ENCODE results near the gene AGR3. TPM values are rescaled to one million over a fixed set of nuclear protein-coding genes. Genes with fewer than 3 reads are reported as not detected.
"Not testable (repeated sequence)": the region's sequence is repeated elsewhere in the genome, so short reads cannot be mapped to it uniquely, and the experiment has no call there.

AGR3 gene
- polyA plus RNA-seq, 1 donor, result not detected

DNA sequence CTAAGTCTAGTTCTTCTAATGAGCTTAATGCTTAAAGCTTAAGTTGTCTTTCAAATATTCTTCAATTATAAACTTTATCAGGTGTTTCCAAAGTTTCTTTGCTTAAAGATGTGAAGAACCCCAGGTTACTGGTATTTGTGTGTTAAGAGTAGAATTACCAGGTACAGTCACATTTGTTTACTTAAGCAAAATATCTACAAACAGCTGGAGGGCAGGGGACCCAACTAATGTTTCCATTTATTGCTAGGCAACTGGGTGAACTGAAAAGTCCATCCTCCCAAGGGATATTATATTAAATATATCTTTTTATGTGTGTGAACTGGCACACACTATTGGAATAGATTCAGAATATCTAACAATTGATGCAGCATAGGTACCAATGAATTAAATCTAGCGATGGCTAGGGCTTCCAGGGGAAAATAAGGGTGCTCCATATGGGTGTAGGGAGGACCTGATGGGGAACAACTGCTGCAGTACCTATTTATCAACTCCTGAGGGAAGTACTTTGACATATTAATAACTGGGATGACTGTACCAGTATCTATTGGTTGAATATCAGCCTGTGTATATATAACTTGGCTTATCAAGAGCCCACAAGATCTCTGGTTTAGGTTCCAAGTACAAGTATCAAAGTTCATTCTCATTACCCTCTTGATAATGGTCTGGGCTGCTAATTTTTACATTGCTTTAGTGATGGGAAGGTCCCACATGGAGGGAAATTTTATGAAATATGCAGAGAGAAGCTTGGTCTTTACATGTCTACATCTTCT lies 10.3 kb upstream of the AGR3 start:
- DNase-seq (ENCODE audit: low read depth), result no peak

DNA sequence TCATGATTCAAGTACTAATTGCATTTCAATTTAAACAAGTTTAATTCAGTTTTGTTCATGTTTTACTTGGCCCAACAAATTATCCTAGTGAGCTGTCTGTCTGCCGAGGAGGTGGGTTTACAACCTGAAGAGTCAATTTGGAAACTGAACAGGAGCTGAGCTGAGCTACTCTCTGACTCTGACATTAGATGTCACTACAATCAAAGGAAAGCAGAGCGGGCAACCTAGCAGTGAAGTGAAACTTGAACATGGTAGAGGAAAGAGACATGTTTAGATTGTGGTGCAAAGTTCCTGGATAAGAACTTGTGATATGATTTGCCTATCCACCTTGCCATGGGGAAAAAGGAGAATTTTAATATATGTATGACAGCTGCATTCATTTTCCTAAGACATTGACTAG lies 9.6 kb upstream of the AGR3 start:
- DNase-seq (ENCODE audit: low read depth), result no peak

DNA sequence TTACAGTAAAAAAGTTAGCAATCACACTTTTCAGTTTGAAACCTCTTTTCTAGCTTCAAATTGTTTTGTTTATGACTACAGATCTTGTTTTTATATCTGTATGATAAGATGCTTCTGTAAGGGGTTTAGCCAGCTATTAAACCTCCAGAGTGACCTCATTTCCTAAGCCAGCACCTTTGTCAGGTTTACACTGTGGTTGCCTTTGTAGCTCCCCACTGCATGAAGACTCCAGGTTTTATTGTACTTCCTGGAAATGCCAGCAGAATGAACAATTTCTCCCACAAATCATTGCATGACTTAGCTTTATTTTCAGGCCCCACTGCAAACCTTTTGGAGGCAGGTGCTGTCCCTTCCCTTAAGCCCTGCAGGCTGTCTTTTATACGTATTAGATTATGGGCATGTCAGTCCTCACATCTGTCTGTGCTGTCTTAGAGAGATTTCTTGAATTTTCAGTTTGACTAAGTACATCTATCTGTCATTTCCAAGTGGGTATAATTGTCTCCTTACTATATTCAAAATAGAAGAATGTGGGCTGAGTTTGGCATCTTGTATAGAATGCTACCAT lies 8.2 kb upstream of the AGR3 start:
- no peak for DNase-seq (ENCODE audit: low read depth)

DNA sequence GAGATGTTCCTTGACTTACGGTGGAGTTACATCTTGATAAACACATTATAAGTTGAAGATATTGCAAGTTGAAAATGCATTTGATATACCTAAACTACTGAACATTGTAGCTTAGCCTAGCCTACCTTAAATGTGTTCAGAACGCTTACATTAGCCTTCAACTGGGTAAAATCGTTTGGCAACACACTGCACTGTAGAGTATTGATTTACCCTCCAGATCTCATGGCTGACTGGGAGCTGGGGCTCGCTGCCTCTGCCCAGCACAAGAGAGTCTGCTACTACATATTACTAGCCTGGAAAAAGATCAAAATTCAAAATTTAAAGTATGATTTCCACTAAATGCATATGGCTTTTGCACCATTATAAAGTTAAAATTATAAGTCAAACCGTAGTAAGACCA lies 7.5 kb upstream of the AGR3 start:
- DNase-seq (ENCODE audit: low read depth), result no peak

DNA sequence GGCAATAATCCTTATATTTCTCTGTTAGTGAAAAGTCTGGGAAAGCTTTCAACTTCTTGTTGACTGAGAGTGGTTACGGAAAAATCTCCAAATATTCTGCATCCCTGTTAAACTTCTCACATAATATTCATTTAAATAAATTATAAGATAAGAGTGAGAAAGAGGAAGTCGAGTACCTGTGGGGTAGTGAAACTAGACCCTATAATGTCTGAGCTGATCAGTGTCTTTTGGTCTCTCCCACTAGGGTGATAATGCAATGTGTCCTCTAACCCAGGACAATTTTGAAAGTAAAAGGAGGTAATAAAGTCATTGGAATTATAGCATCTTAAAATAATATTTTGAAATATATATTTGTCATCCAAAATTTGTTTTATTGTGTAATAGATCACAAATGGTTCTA lies 2.1 kb upstream of the AGR3 start:
- DNase-seq (ENCODE audit: low read depth), result no peak

DNA sequence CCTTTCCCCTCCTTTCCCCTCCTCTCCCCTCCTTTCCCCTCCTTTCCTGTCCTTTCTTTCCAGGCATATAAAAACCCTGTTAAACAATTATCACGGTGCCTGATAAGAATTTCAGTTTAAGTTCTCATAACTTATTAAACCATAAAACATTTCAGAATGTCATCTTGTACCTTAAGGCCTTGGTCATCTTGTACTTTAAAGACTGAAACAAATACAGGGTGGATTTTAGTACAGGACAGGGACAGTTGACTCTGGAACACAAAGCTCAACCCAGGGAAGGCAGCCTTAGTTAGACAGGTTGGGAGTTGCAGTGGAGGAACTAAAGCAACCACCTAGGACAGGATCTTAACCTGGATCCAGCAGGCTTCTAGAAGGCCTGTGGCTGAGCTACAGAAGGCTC lies 1.2 kb downstream of the AGR3 start:
- DNase-seq (ENCODE audit: low read depth), result no peak

DNA sequence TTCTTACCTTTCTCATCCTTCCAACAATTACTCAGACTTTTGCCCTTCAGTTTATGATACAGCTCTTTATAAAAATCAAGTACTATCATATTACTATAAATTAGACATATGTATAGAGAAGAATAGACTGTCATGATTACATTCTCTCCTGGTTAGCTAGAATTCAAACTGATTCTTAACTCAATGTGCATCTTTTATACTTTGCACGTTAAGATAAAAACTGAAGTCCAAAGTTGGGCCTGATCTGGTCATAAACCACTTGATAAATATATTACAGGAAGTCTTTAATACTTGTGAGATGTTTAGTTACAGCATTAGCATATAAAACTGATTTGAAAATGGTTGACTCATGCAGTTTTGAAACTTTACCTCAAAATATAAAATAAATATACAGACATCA lies 2.6 kb downstream of the AGR3 start:
- no peak for DNase-seq (ENCODE audit: low read depth)

DNA sequence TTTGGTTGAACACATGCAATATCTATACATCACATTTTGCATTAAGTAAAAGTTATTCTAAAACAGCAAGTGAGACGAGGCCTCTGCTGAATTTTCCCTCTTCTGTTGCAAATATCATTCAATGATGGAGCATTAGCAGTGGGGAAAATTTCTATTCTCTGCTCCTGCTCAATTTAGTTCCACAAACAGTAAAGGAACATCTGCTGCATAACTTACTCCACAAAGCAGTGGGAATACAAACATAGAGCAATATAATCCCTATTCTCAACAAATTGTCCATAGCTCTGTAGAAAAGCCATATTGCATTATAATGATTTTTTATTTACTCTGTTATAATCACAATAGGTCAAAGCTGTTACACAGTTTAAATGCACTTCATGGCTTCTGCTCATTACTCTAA lies 5.9 kb downstream of the AGR3 start:
- no peak for DNase-seq (ENCODE audit: low read depth)

DNA sequence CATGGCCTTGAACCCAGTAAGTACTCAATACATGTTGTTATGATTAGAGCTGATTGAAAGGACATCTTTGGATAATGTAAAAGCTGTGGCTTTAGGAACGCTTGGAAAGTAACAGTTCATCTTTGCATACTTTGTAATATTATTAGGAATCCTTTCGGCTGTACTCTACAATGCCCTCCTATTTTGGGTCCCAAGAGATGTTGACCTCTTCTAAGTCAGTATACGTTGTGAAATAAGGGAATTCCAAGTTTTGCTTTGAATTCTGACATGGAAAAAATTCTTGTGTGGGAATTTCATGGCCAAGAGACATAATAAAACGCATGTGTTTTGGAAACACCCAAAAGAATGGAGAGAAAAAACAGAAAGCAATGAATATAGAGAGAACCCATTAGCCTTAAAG lies 7.7 kb downstream of the AGR3 start:
- no peak for DNase-seq (ENCODE audit: low read depth)

DNA sequence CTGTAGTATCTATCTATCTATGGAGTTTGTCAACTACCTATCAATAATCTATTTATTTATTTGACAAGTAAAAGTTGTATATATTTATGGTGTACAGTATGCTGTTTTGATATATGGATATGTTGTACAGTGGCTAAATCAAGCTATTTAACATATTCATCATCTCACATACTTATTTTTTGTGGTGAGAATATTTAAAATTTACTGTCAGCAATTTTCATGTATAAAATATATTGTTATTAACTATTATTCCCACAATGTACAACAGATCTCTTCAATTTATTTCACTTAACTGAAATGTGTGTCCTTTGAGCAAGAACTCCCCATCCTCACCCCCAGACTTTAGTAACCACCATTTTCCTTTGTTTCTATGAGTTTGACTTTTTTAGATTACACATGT lies 14.5 kb downstream of the AGR3 start:
- DNase-seq (ENCODE audit: low read depth), result no peak

DNA sequence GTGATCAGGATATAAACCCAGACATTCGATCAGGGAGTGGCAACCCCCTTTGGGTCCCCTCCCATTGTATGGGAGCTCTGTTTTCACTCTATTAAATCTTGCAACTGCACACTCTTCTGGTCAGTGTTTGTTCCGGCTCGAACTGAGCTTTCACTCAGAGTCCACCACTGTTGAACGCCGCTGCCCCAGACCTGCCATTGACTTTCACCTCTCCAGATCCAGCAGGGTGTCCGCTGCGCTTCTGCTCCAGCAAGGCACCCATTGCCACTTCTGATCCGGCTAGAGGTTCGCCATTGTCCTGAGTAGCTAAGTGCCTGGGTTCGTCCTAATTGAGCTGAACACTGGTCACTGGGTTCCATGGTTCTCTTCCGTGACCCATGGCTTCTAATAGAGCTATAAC lies 28.6 kb downstream of the AGR3 start:
- not testable (repeated sequence) for DNase-seq (ENCODE audit: low read depth)

DNA sequence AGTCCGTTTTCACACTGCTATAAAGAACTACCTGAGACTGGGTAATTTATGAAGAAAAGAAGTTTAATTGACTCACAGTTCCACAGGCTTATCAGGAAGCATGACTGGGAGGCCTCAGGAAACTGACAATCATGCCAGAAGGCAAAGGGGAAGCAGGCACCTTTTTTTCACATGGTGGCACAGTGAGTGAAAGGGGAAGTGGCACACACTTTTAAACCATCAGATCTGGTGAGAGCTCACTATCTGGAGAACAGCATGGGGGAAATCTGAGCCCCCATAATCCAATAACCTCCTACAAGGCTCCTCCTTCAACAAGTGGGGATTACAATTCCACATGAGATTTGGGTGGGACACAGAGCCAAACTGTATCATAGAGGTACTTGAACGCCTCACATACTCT lies 30.0 kb downstream of the AGR3 start:
- DNase-seq (ENCODE audit: low read depth), result no peak

DNA sequence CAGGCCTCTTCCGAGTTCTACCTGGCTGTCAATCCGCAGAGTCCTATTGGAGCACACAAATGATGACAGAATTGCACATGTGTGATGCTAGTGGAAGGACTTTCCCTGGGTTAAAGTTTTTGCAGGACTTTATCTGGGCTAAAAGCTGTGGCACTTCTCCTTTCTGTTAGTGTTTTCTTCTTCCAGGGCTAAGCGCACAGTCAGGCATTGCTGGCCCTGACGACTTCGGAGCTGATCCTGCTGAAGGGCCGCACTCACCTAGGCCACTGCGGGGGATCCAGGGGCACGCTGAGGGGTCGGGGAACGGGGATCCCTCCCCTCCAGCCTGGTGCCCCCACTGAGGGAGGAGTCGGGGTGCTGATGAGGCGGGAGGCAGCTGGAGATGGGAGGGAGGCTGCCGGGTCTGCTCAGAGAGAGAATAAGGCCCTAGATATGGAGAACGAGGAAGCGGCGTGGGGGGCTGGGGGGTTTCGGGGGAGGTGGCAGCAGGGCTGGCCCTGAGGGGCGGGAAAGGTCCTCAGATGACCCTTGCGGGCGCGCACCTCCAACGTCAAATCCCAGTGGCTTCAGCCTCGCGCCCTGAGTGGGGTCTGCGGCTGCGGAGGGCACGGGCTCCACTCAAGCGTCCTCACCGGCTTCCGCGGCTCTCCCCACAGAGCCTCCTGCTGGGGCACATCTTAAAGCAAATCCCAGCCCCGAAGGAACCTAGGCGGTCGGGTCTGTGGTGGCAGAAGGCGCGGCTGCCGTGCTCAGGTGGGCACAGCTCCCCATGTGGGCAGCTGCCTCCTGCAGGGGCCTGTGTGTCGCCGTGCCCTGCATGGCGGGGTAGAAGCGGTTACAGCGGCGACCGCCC lies 30.9 kb downstream of the AGR3 start:
- no peak for DNase-seq (ENCODE audit: low read depth)

DNA sequence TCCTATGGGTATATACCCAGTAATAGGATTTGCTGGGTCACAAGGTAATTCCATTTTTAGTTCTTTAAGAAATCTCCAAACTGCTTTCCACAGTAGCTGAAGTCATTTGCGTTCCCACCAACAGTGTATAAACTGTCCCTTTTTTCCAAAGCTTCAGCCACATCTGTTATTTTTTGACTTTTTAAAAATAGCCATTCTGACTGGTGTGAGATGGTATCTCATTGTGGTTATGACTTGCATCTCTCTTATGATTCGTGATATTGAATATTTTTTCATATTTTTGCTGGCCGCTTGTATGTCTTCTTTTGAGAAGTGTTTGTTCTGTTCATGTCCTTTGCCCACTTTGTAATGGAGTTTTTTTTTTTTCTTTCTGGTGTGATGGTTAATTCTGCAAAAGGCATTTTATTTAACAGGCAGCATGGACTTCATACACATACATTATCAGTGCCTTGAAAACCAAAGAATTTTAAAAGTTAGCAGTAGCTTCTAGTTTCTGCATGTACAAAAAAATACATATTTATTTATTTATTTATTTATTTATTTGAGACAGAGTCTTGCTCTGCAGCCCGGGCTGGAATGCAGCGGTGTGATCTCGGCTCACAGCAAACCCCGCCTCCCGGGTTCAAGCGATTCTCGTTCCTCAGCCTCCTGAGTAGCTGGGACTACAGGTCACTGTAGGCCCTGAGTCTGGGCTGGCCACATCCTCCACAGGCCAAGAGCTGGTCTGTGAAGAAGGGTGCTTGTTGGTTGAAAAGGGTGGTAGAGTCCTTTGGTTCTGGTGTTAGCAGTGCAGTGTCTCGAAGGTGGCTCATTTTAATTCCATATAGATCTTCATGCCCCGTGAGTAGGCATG lies 32.3 kb downstream of the AGR3 start:
- DNase-seq (ENCODE audit: low read depth), result no peak

DNA sequence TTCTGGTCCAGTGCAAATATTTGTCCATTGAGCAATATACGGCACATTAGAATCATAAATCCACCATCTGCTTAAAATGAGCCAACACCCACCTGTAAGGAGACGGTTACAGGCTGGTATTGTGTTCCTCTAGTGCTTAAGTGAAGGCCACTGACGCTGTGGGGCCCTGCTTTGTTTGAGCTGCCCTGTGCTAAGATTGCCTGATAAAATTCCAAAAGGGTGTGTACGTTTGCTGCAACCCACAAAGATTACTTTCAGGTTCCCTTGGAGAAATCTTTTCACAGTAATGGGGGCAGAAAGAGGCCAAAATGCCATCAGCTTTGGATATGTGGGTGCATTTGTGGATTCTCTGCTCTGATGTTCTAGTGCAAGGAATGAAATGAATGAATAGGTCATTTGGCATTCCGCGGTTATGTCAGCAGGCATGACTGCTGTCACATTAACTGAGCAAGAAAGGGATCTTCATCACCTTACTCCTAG lies 34.4 kb downstream of the AGR3 start:
- no peak for DNase-seq (ENCODE audit: low read depth)

DNA sequence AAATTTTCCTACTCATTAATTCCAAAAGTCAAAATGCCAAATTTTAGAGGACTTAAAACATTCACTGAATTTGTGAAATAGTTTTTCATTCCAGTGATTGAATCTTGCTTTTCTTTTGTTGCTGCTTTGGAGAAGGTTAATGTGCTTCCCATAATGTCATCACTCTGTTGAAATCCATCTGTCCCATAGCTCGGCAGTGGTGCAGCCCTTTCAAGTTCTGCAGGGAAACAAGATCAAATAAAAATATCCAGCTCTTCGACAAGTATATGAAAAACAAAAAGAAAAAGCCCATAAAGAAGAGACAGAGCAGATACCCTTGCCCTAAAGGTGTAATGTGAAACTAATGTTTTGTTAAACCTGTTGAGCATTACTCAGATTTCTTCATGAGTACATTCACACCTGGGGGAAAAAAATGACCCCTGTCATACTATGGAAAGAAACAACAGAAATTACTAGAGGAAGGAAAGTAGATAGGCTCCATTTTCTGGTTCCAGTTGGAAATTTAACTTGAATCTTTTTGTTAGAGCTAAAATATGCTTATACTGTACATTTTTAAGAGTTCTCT lies 35.1 kb downstream of the AGR3 start:
- no peak for DNase-seq (ENCODE audit: low read depth)

DNA sequence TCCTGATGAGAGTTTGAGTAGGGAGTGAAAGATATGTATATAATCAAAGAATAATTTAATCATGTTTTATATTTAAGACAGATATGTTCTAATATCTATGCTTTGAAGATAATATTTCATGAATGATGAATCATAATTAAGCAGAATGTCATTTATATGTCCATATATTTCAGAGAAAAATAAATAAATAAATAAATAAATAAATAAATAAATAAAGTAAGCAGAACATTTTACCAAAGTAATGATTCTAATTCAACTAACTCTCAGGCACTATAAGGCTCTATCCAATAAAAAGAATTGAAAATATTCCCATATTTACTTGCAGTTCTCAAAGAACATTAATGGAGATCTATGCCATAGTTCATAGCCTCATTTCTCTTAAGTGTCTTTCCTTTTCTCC lies 36.0 kb downstream of the AGR3 start:
- DNase-seq (ENCODE audit: low read depth), result no peak

DNA sequence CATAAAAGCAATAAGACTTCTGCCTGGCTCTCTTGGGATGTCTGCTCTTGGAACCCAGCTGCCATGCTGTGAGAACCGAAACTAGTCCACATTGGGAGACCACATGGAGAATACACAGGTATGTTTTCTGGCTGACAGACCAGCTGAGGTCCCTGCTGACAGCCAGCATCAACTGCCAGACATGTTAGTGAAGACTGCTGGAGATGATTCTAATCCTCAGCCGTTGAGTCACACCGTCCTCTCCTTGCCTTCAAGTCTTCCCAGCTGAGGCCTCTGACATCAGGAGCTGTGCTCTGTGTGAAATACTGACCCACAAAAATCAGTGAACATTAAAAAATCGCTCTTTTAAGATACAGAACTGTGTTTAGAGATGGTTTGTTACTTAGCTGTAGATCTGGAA lies 40.1 kb downstream of the AGR3 start:
- no peak for DNase-seq (ENCODE audit: low read depth)

DNA sequence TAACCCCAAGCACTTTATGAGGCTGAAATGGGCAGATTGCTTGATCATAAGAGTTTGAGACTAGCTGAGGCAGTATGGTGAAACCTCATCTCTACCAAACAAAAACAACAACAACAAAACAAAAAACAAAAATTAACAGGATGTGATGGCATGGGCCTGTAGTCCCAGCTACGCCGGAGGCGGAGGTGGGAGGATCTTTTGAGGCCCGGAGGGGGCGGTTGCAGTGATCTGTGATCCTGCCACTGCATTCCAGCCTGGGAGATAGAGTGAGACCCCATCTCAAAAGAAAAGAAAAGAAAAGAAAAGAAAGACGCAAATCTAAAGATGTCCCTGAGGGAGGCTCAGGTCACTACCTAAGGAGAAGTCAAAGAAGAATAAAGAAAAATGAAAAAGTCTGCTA lies 41.7 kb downstream of the AGR3 start:
- no peak for DNase-seq (ENCODE audit: low read depth)

DNA sequence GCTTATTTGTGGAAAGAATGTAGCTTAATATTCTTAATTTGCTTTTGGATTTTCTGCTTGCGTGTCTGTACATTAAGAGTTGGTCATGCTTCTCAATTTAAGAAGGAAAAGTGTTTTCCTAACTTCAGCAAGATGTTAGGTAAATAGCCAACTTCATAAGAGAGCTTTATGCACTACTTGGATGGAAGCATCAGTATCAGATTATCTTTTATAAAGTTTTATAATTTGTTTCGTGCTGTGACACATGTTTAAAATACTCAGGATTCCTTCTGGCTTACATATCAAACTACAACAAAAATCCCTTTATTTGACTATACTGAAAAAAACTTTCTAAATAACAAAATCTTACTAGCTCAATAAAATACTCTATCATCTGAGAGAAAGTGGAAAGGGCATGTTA lies 42.1 kb downstream of the AGR3 start:
- no peak for DNase-seq (ENCODE audit: low read depth)

DNA sequence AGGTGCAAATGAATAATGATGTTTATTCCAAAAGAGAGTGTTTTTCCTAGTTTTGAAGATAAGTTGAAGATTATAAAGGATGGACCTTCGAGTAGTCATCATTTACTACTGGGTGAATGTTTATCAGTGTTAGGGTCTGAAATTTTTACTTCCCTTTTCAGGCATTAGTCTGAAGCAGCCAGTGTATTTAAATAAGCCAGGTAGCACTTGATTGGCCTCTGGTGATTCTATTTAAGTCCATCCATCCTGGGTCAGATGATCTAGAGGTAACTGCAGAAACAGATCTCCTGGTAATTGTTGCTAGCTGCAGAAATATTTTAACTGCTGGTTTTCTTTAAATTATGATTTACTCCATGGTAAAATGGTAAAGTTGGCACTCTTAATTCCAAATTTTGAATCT lies 42.9 kb downstream of the AGR3 start:
- DNase-seq (ENCODE audit: low read depth), result no peak

DNA sequence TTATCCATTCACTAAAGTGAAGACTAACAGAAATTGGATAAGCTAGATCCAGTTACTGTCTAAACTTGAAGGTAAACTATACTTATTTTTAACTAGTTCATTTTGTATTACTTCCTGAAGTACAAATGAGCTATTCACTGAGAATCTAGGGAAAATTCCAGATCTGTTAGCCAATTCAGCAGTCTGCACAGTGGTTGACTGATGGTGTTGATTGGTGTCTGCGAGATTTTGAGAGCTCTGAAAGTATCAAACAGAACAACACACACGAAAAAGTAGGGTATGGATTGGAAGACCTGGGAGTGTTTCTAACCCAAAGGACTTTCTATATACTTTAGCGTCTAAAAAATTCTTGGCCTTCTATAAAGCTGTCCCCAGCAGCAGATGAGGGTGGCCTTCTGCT lies 43.4 kb downstream of the AGR3 start:
- DNase-seq (ENCODE audit: low read depth), result no peak
